ENCODE data around the gene CERS1.

The CERS1 gene

DNA sequence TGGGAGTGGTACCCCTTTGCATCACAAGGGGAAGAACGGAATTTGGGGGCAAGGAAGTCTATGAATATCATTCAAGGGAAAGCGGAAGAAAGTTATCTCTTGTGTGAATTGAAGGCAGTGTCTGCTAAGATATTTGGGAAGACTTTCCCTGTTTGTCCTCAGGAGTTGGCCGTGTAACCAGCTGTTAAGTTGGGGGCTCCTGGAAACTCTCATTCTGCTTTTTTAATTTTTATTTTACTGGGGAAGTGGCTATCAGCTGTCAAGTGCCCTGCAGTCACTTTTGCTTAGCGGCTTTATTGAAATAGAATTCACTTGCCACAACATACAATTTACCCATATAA is 61.3 kb downstream of the CERS1 start:
- ChIA-PET POLR2A (no interaction called here), CTCF (interaction anchor here (1.2 to 12.6 kb wide), 5 partner anchors 10 to 384 kb away, joined by 3 to 149 read pairs (median 16); no protein-coding TSS in a partner anchor)
- H3K4me3 ChIP-seq (ENCODE audit: low read depth, low read length), result no peak overlapping the region; the same call in 1 of the 2 replicates

DNA sequence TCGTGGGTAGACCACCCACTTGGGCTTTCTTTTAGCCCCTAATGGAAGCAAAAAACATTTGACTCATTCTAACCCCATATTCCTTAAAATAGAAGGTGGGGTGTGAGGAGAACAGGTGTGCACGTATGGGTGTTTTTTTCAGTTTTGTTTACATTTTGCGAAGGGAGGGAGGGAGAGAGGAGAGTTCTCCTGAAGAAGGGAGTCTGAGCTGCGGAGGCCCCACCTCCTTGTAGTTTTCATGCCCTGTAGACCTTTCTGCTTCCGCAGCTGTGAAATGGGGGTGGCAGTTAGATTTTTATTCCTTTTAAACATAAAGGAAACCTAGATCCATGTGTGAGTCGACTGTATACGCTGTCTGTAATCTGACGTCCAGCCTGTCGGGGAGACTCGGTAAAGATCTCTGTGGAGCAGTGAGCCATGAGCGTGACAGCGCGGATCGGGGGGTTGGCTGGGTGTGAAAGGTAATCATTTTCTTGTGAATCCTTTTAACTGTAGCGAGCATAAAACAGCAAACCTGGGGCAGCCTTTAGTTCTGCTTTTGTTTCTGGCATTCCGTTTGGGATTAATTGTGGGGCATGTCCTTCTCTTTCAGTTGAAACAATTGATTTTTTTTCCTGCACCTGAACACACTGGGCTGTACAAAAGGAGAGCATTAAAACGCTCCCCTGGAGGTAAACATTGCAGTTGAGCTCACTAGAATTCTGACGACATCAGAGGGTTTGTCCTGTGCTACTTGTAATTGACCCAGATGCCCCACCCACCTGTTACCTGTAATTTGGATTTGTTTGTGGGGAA is 61.9 kb downstream of the CERS1 start:
- TF ChIP-seq, protein P1, sequence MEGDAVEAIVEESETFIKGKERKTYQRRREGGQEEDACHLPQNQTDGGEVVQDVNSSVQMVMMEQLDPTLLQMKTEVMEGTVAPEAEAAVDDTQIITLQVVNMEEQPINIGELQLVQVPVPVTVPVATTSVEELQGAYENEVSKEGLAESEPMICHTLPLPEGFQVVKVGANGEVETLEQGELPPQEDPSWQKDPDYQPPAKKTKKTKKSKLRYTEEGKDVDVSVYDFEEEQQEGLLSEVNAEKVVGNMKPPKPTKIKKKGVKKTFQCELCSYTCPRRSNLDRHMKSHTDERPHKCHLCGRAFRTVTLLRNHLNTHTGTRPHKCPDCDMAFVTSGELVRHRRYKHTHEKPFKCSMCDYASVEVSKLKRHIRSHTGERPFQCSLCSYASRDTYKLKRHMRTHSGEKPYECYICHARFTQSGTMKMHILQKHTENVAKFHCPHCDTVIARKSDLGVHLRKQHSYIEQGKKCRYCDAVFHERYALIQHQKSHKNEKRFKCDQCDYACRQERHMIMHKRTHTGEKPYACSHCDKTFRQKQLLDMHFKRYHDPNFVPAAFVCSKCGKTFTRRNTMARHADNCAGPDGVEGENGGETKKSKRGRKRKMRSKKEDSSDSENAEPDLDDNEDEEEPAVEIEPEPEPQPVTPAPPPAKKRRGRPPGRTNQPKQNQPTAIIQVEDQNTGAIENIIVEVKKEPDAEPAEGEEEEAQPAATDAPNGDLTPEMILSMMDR (IDR thresholded peaks at IDR 0.05; ENCODE audit: insufficient read depth, low read length, missing control alignments), result no peak
- CTCF ChIA-PET, result interaction anchor here (0.9 to 12.6 kb wide), 5 partner anchors 11 to 245 kb away, joined by 3 to 149 read pairs (median 16); no protein-coding TSS in a partner anchor
- POLR2A ChIA-PET, result no interaction called here
- peak overlapping the region; percentile 87 for H3K4me3 ChIP-seq (ENCODE audit: low read depth, low read length)
- DNase-seq (ENCODE audit: low read depth, low spot score), result no peak

More for the DNA sequence above, 61.3 kb downstream of the CERS1 start:
- DNase-seq (ENCODE audit: low read depth, low spot score), result no peak
- TF ChIP-seq, protein P1 (IDR thresholded peaks at IDR 0.05; ENCODE audit: insufficient read depth, low read length, missing control alignments), result no peak

DNA sequence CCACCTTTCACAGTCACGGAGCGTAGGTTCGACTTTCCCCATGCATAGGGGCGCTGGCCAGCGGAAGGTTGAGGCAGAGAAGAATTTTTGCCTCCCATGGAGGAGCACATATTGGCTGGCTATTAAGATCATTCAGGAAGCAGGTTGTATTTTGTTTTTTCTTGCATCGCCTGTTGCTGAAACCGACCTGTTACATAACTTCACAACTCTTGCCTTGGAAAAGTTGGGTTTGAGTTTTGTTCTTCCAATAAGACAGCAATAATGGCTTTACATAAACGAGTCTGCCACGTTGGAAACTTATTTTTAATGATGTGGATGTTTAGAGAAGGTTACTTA is 62.8 kb downstream of the CERS1 start:
- H3K4me3 ChIP-seq (ENCODE audit: low read depth, low read length), result peak overlapping the region; percentile 87
- no peak for DNase-seq (ENCODE audit: low read depth, low spot score)
- CTCF ChIA-PET, result interaction anchor here (1.2 to 12.6 kb wide), 6 partner anchors 11 to 380 kb away, joined by 3 to 149 read pairs (median 10); no protein-coding TSS in a partner anchor
- TF ChIP-seq, protein P1 (IDR thresholded peaks at IDR 0.05; ENCODE audit: insufficient read depth, low read length, missing control alignments), result no peak
- POLR2A ChIA-PET, result no interaction called here

DNA sequence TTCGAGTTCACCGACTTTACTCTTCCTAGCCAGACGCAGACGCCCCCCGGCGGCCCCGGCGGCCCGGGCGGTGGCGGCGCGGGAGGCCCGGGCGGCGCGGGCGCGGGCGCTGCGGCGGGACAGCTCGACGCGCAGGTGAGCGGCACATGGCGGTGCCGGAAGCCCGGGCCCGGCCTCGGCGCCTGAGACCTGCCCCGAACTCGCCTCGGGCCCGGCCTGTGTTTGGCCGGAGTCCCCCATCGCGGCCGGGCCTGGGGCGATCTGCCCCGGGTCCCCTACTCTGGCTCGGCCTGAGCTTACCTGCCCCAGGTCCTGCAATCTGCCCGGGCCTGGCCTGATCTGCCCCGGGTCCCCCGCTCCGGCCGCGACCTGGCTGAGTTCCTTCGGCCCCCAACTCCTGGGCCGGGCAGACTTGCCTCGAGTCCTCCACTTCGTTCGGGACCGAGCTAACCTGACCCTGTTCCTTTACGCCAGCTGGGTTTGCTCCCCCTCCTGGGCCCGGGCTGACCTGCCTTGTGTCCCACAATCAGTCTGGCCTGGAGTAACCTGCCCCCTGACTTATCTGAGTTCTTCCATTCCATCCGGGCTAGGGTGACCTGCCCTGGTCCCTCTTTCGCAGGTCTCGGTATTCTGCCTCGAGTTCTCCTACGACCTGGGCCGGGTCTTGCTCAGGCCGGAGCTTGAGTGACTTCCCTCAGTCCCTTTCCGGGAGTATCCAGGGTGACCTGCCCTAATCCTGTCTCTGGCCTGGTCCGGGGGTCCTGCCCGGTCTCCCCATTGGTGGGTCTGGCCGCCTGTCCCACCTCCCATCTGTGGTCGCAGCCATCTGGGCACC is 63.4 kb downstream of the CERS1 start:
- H3K4me3 ChIP-seq (ENCODE audit: low read depth, low read length), result peak overlapping the region; percentile 87
- POLR2A ChIA-PET, result interaction anchor here (1.1 to 1.4 kb wide), 2 partner anchors 11 to 243 kb away, joined by 4 to 5 read pairs; partner anchors contain the start of gene REX1BD
- CTCF ChIA-PET, result interaction anchor here (1.2 to 12.6 kb wide), 7 partner anchors 10 to 379 kb away, joined by 3 to 149 read pairs (median 15); partner anchors contain the start of gene REX1BD
- TF ChIP-seq, protein P1 (IDR thresholded peaks at IDR 0.05; ENCODE audit: insufficient read depth, low read length, missing control alignments), result peak; percentile 43
- no peak for DNase-seq (ENCODE audit: low read depth, low spot score)

- CTCF ChIA-PET, result interaction anchor here (1.2 to 12.6 kb wide), 7 partner anchors 9 to 378 kb away, joined by 3 to 149 read pairs (median 15); partner anchors contain the start of gene REX1BD
Measured at GRCh38 chr19:18831524-18832305, 64.2 kb downstream of the CERS1 start, which contains the start of gene UPF1. Gene UPF1 (plus strand): TSS chr19:18831959. CDS start chr19:18832210, 251 bp downstream.

More at GRCh38 chr19:18831524-18832305, 64.2 kb downstream of the CERS1 start, which contains the start of gene UPF1:
- TF ChIP-seq, protein P1 (IDR thresholded peaks at IDR 0.05; ENCODE audit: insufficient read depth, low read length, missing control alignments), result no peak
- H3K4me3 ChIP-seq (ENCODE audit: low read depth, low read length), result peak within 1 kb of the TSS; percentile 87
- DNase-seq (ENCODE audit: low read depth, low spot score), result no peak
- POLR2A ChIA-PET, result interaction anchor here (1.1 to 1.4 kb wide), 3 partner anchors 9 to 243 kb away, joined by 4 to 5 read pairs (median 4); partner anchors contain the start of gene REX1BD

Measured in AG04449 (cell line).